HG03571 (cell line): ENCODE data around the gene IL9.

Experiments
- ATAC-seq: cut with Tn5 transposase; IDR thresholded peaks from one replicate; pipeline ENCODE4 v1.9.1; 2021; ENCODE audit not compliant: unreplicated experiment

Gene IL9

GRCh38 chr5:135891791-135892190, 3.9 kb downstream of the IL9 start:
- no peak for ATAC-seq

GRCh38 chr5:135891268-135891667, 4.4 kb downstream of the IL9 start:
- ATAC-seq, result no peak

- no peak for ATAC-seq
Measured at GRCh38 chr5:135890867-135891266, 4.8 kb downstream of the IL9 start.

- no peak for ATAC-seq
Measured at GRCh38 chr5:135890296-135890695, 5.3 kb downstream of the IL9 start.

- ATAC-seq, result no peak
Measured at GRCh38 chr5:135887881-135888614, 7.6 kb downstream of the IL9 start.

- ATAC-seq, result peak; percentile 89
Measured at GRCh38 chr5:135887447-135887864, 8.2 kb downstream of the IL9 start.

GRCh38 chr5:135886136-135886535, 9.5 kb downstream of the IL9 start:
- no peak for ATAC-seq

- no peak for ATAC-seq
Measured at GRCh38 chr5:135885031-135885430, 10.6 kb downstream of the IL9 start.

GRCh38 chr5:135883441-135883840, 12.2 kb downstream of the IL9 start:
- no peak for ATAC-seq

- no peak for ATAC-seq
Measured at GRCh38 chr5:135883026-135883425, 12.6 kb downstream of the IL9 start.

- ATAC-seq, result no peak
Measured at GRCh38 chr5:135881819-135882218, 13.8 kb downstream of the IL9 start.

GRCh38 chr5:135881244-135881643, 14.4 kb downstream of the IL9 start:
- no peak for ATAC-seq

GRCh38 chr5:135880801-135881200, 14.8 kb downstream of the IL9 start:
- ATAC-seq, result no peak

GRCh38 chr5:135880278-135880677, 15.4 kb downstream of the IL9 start:
- ATAC-seq, result no peak

GRCh38 chr5:135879591-135879990, 16.1 kb downstream of the IL9 start:
- ATAC-seq, result no peak

- no peak for ATAC-seq
Measured at GRCh38 chr5:135878156-135878620, 17.5 kb downstream of the IL9 start.

- ATAC-seq, result no peak
Measured at GRCh38 chr5:135877570-135878155, 18.0 kb downstream of the IL9 start.

GRCh38 chr5:135876146-135876545, 19.5 kb downstream of the IL9 start:
- no peak for ATAC-seq

- ATAC-seq, result no peak
Measured at GRCh38 chr5:135875567-135875966, 20.1 kb downstream of the IL9 start.

GRCh38 chr5:135874461-135874860, 21.2 kb downstream of the IL9 start:
- ATAC-seq, result no peak

GRCh38 chr5:135873831-135874230, 21.8 kb downstream of the IL9 start:
- ATAC-seq, result no peak

GRCh38 chr5:135871268-135871915, 24.2 kb downstream of the IL9 start:
- no peak for ATAC-seq
